Esophagus muscularis mucosa (tissue), 3 donors: Measurements from ENCODE around the gene TPPP.

Experiments used
- POLR2A ChIP-seq: fragments of 450-650 bp; IDR thresholded peaks from one replicate; pipeline ENCODE4 v1.6.1; 2017; ENCODE audit warnings: antibody characterized with exemption, moderate library complexity, mild to moderate bottlenecking, low read depth
- POLR2AphosphoS5 ChIP-seq, 2 donors: sonication (generic); formaldehyde crosslinking; IDR thresholded peaks; one replicate each; pipeline ENCODE4 v1.6.1; 2017; ENCODE audit warnings: antibody characterized with exemption in 2 of 2
- TF ChIP-seq, protein P1 (sequence below), 3 experiments: fragments of 200-600 bp in 2 of 3; fragments of 450-650 bp in 1 of 3; sonication (generic) in 2 of 3; IDR thresholded peaks; one replicate each; pipeline ENCODE4 v1.5.1; 2017 to 2019; ENCODE audit warnings: antibody characterized with exemption in 3 of 3, mild to moderate bottlenecking in 2 of 3, moderate library complexity in 1 of 3

DNA sequence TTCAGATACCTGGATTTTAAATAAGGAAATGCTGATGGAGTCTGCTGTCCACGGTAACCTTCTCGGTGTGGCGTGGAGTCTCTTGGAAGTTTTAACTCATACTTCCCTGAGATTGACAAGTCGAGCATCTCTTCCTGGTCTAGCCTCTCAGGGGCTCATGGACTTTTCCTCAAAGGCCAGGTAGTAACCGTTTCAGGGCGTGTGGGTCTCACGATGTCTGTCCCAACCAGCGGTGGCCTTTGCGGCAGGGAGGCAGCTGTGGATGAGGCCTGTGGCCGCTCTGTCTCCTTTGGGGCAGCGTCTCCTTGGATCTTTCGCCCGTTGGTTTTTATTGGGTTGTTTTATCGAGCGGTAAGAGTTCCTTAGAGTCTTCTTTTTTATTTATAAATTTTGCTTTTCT lies 48.2 kb downstream of the TPPP start:
- TF ChIP-seq POLR2AphosphoS5 (IDR thresholded peaks at IDR 0.05) (no peak), POLR2A (no peak)
- TF ChIP-seq, protein P1, sequence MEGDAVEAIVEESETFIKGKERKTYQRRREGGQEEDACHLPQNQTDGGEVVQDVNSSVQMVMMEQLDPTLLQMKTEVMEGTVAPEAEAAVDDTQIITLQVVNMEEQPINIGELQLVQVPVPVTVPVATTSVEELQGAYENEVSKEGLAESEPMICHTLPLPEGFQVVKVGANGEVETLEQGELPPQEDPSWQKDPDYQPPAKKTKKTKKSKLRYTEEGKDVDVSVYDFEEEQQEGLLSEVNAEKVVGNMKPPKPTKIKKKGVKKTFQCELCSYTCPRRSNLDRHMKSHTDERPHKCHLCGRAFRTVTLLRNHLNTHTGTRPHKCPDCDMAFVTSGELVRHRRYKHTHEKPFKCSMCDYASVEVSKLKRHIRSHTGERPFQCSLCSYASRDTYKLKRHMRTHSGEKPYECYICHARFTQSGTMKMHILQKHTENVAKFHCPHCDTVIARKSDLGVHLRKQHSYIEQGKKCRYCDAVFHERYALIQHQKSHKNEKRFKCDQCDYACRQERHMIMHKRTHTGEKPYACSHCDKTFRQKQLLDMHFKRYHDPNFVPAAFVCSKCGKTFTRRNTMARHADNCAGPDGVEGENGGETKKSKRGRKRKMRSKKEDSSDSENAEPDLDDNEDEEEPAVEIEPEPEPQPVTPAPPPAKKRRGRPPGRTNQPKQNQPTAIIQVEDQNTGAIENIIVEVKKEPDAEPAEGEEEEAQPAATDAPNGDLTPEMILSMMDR (IDR thresholded peaks at IDR 0.05) = no peak
